ENCODE data around the gene TAP1.

- TF ChIP-seq CTCF (IDR thresholded peaks at IDR 0.05): no peak
- no peak for TF ChIP-seq POLR2A (IDR thresholded peaks at IDR 0.05)
These were observed 4.4 kb downstream of the TAP1 start for GRCh38 chr6:32849126-32849525.
